HAP-1 (cell line): ENCODE measurements around the gene P3R3URF.

Source experiments
- DNase-seq, 2 experiments: peaks; one replicate each; pipeline ENCODE4 v3.0.0-alpha.2; 2016 to 2020; ENCODE audit warnings: low spot score in 2 of 2
- H3K27me3 ChIP-seq: fragments of 250-450 bp; sonication (Bioruptor Pico); 2 replicates; pipeline ENCODE4 v1.5.1; 2020; ENCODE audit warnings: low read depth, mild to moderate bottlenecking, moderate library complexity
- H3K36me3 ChIP-seq: fragments of 250-450 bp; sonication (Bioruptor Pico); replicated peaks from 2 replicates; pipeline ENCODE4 v1.5.1; 2020; ENCODE audit warnings: mild to moderate bottlenecking
- H3K4me1 ChIP-seq: fragments of 250-450 bp; sonication (Bioruptor Pico); 2 replicates; pipeline ENCODE4 v1.5.1; 2020; ENCODE audit warnings: mild to moderate bottlenecking
- H3K4me3 ChIP-seq: fragments of 250-450 bp; sonication (Bioruptor Pico); 2 replicates; pipeline ENCODE4 v1.5.1; 2020; ENCODE audit warnings: mild to moderate bottlenecking, moderate library complexity
- H3K9me3 ChIP-seq: fragments of 250-450 bp; sonication (Bioruptor Pico); 2 replicates; pipeline ENCODE4 v1.5.1; 2020; ENCODE audit warnings: mild to moderate bottlenecking, moderate library complexity
- in situ Hi-C: fragments of 300-500 bp; cut with MboI; formaldehyde crosslinking; loops from 3 replicates; pipeline ENCODE4 v1.14.3; 2020; ENCODE audit warnings: low sequenced_read_pairs, inconsistent platforms, mixed read lengths

The P3R3URF gene

DNA sequence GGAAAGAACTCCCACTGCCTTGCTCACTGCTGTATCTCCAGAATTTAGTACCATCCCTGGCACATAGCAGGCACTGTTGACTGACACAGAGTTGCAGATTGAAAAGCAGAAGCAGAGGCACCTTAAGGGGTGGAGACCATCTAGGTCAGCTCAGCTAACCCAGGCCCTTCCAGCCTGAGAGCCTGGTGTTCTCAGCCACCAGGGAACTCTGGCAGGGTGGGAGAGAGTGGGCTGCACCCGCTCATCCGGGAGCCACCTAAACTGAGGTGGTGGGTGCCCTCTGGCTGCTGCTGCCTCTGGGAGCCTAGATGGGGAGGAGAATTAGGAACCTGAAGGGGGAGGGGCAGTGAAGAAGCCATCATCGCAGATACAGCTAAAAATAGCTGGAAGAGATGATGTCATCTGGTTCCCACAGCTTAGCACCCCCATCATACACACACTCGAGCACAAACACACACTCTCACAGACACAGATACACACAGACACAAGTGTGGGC lies 2.9 kb downstream of the P3R3URF start:
- in situ Hi-C loops: no loop called here
- H3K36me3 ChIP-seq: no peaks in the 10 kb centered on the region
- DNase-seq: no peak

DNA sequence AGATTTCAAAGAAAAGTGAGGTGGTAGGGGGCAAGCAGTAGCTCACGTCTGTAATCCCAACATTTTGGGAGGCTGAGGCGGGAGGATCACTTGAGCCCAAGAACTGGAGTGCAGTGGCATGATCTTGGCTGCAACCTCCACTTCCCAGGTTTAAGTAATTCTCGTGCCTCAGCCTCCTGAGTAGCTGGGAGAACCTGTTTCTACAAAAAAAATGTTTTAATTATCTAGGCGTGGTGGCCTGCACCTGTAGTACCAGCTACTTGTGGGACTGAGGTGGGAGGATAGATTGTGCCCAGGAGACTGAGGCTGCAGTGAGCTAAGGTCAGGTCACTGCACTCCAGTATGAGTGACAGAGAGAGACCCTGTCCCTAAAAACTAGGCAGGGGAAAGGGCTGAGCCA lies 4.0 kb downstream of the P3R3URF start:
- H3K27me3 ChIP-seq: peaks cover 4% of the 10 kb centered on the region
- no peak for DNase-seq
- no peaks in the 10 kb centered on the region for H3K4me1 ChIP-seq
- H3K4me3 ChIP-seq: no peak overlapping the region
- H3K9me3 ChIP-seq: no peaks in the 10 kb centered on the region
- in situ Hi-C loops: no loop called here
- no peaks in the 10 kb centered on the region for H3K36me3 ChIP-seq

More for the DNA sequence above, 2.9 kb downstream of the P3R3URF start:
- Histone ChIP-seq H3K9me3 (no peaks in the 10 kb centered on the region), H3K4me3 (no peak overlapping the region), H3K27me3 (peaks cover 4% of the 10 kb centered on the region), H3K4me1 (no peaks in the 10 kb centered on the region)

DNA sequence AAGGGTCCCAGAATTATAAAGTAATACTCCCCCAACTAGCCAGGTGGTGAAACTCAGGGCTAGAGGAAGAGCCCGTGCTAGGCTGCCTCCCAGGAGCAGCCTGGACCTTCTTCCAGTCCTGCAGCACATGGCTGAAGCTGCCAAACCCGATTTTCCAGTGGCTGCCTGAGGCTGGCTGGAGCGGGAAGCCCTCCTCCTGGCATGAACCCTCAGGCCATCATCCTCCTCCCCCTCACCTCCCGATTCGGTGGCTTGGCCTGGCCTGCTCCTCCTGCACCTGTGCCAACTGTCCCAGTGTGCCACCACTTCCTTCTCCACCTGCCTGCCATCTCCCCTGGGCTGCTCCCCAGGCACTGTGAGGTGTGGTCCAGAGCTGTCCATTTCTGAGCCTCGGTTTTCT lies 4.4 kb downstream of the P3R3URF start:
- Histone ChIP-seq H3K4me1 (no peaks in the 10 kb centered on the region), H3K36me3 (no peaks in the 10 kb centered on the region), H3K4me3 (no peak overlapping the region), H3K9me3 (no peaks in the 10 kb centered on the region), H3K27me3 (peaks cover 4% of the 10 kb centered on the region)
- no peak for DNase-seq
- in situ Hi-C loops: no loop called here

DNA sequence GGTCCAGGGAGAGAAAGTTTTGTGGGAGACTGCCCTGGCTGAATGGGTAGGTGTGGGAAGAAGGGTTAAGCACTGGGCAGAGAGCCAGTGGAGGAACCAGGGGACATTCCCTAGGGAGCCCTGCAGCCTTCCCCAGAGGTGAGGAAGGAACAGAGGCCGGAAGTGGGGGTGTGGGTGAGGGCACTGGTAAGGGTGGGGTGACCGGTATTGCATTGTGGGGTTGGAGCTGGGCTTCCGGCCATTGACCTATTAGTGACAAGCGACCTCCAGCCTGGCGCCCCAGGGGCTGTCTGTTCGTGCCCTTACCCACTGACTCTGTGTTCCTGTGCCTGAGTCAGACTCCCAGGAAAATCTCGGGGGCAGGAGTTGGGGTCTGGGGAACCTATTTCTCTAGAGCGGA lies 4.9 kb downstream of the P3R3URF start:
- Histone ChIP-seq H3K4me3 (no peak overlapping the region), H3K9me3 (no peaks in the 10 kb centered on the region), H3K4me1 (no peaks in the 10 kb centered on the region), H3K27me3 (peaks cover 4% of the 10 kb centered on the region), H3K36me3 (no peaks in the 10 kb centered on the region)
- no peak for DNase-seq
- in situ Hi-C loops: no loop called here

DNA sequence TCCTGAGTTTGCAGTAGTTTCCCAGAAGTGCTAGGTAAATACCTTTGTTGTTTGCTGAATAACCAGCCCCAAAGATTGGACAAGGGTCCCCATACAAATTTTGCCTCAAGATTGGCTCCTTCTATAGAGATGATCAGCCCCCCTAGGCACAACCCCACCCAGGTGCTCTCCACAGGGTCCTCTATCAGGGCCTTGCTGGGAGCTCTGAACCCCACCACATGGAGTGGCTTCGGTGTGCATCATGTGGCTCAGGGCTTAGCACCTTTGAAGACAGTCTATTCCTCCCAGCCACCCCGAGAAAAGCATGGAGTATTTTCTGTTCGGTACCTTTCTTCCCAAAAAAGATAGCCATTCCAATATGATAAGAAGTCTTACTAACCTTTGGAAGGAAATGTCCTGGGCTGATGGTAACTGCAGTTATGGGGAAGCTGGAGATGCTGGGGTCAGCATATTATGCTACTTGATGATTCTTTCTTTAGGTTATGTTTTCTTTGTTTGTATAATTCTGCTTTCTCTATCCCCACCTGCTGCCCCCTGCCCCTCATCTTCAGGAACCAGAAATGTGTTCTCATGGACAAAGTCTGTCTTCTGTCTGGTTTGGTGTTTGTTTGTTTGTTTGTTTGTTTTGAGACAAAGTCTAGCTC lies 6.4 kb downstream of the P3R3URF start:
- no peak for DNase-seq
- H3K4me3 ChIP-seq: no peak overlapping the region
- H3K36me3 ChIP-seq: no peaks in the 10 kb centered on the region
- no peaks in the 10 kb centered on the region; the same call in 1 of the 2 replicates for H3K9me3 ChIP-seq
- H3K27me3 ChIP-seq: peaks cover 4% of the 10 kb centered on the region
- no peaks in the 10 kb centered on the region for H3K4me1 ChIP-seq
- in situ Hi-C loops: no loop called here

DNA sequence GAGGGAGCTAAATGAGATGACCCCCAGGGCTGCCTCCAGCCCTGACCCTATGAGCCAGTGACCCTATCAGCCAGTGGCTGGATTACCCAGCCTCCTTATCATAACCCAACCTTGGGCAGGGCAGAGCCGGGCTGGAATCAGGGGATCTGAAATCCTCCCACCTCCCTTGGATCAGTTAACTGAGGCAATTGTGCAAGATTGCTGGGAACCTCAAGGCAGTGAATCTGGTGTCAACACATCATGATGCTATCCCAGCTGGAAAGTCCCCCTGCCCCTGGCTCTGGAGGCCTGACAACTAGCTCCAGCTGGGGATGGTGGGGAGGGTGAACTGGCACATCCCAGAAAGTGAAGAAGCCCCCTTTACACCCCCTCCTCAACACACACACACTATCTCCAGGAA lies 7.8 kb downstream of the P3R3URF start:
- no peak for DNase-seq
- Histone ChIP-seq H3K4me3 (no peak overlapping the region), H3K36me3 (no peaks in the 10 kb centered on the region), H3K4me1 (no peaks in the 10 kb centered on the region), H3K27me3 (peaks cover 4% of the 10 kb centered on the region), H3K9me3 (no peaks in the 10 kb centered on the region; the same call in 1 of the 2 replicates)
- in situ Hi-C loops: no loop called here

DNA sequence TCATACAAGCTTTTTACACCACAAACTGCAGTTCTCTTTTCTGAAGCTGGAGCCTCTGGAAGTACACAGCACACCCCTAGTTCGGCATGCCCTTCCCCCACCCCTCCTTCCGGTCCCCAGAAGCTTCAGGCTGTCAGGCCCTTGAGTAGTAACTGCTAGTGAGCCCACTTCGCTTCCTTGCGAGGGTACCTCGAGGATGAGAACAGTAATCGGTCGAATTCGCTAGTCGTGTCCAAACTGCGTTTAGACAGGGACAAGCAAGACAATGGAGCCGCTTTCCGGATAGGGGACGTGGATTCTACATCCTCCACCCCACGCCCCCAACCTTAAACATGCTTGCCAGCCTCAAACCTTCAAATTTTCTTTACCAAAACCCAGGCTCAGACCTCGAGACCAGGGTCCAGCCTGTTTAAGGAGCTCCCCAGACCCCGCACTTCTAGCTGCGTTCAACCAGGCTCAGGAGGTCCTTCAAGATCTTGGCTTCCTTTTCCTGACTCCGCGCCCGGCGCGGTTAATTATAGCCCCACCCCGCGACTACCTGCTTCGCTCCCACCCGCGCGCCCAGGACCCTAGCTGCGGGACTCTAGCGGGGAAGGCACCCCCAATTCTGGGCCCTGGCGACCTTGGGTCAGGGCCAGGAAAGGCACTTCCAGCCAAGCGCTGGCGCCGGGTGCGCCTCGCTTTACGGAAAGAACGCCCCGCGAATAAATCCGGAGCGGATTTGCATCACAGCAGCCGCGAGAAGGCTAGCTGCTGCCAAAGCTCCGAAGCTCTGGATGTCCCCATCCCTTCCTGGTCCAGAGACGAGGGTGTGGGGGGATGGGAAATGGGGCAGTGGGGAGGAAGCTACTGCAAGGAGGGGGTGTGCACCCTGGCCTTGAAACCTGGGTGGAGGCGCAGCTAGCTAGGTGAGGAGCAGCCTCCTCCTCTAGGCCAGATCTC lies 9.5 kb downstream of the P3R3URF start:
- Histone ChIP-seq H3K27me3 (peaks cover 4% of the 10 kb centered on the region), H3K9me3 (no peaks in the 10 kb centered on the region; the same call in 1 of the 2 replicates), H3K4me1 (no peaks in the 10 kb centered on the region), H3K4me3 (no peak overlapping the region), H3K36me3 (no peaks in the 10 kb centered on the region)
- DNase-seq: no peak
- in situ Hi-C loops: no loop called here

DNA sequence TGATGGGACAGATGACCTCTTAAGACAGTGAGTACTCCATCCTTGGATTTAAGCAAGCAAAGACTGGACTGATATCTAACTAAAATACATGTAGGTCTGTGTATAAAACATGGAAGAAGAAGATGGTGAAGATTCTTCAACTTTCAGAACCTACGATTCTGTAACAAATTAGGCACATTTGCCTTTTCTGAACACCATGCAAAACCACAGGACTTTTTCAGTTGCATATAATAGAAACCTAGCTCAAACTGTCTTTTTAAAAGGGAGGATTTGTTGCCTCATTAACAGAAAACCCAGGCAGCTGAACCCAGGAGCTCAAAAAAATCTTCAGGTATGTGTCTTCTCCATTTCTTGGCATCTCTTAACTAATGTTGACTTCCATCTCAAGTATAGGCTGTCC lies 16.1 kb downstream of the P3R3URF start:
- Histone ChIP-seq H3K27me3 (no peaks in the 10 kb centered on the region), H3K36me3 (no peaks in the 10 kb centered on the region), H3K9me3 (no peaks in the 10 kb centered on the region), H3K4me1 (no peaks in the 10 kb centered on the region), H3K4me3 (no peak overlapping the region)
- in situ Hi-C loops: no loop called here
- no peak for DNase-seq

DNA sequence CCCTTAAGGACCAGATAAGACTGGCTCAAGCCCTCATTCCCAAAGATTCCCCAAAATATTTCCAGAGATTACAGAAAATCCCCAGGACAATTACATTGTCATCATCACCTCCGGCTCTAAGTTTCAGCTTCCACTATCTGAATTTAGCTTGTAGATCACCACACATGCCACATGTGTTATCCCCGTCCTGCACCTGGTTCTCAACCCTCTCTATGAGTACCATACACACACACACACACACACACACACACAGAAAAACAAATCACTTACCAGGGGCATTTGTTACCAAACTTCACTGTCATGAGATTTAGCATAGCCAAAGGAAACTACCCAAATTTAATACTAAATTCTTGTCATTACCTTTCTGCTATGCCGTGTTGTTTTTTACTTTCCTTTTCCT lies 16.8 kb downstream of the P3R3URF start:
- Histone ChIP-seq H3K4me3 (no peak overlapping the region), H3K4me1 (no peaks in the 10 kb centered on the region), H3K36me3 (no peaks in the 10 kb centered on the region), H3K9me3 (no peaks in the 10 kb centered on the region), H3K27me3 (no peaks in the 10 kb centered on the region)
- in situ Hi-C loops: no loop called here
- no peak for DNase-seq

DNA sequence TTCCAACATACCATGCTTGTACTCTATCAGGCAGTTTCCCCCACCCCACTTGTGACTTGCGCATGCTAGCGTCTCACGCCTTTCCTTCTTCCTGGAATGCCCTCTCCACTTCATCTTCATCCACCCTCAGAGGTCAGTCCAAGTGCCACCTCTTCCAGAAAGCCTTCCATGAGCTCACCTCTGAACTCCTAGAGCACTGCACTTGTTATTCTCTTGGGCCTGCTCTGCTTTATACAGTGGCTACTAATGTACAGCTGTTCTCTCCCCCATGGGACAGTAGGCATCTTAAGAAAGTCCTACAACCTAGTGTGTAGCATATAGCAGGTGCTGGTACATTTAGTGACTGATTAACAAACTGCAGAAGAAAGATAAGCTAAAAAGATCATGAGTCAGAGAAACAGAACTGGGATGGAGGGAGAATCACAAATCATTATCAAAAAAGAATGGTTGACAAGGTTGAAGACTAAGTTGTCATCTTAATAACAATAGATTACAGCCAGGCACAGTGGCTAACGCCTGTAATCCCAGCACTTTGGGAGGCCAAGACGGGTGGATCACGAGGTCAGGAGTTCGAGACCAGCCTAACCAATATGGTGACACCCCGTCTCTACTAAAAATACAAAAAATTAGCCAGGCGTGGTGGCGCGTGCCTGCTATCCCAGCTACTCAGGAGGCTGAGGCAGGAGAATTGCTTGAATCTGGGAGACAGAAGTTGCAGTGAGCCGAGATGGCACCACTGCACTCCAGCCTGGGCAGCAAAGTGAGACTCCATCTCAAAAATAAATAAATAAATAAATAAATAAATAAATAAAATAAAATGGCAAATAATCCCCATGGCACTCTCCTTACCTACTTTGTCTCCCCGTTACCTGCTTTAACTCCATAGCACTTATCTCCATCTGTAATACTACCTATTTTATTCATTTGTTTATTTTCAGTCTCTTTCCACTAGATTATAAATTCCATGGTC lies 17.7 kb downstream of the P3R3URF start:
- no peak for DNase-seq
- Histone ChIP-seq H3K9me3 (no peaks in the 10 kb centered on the region), H3K27me3 (no peaks in the 10 kb centered on the region), H3K4me3 (no peak overlapping the region), H3K4me1 (no peaks in the 10 kb centered on the region), H3K36me3 (no peaks in the 10 kb centered on the region)
- in situ Hi-C loops: no loop called here

DNA sequence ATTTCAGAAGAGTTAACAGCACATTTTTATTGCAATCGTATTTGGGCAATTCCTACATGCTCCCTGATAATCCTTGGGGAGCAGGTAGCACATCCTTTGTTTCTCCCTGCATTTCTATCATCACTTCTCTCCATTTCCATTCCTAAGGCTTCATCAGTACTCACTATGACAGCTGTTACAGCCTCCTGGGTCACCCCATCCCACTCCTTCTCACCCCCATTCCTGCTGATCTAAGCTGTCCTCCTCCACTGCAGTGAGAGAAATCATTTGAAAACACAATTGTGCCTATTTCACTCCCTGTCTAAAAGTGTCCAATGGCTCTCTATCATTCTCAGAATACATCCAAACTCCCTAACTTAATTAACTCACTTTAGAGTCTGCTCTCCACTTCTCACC lies 18.4 kb downstream of the P3R3URF start:
- Histone ChIP-seq H3K4me1 (no peaks in the 10 kb centered on the region), H3K4me3 (no peak overlapping the region), H3K9me3 (no peaks in the 10 kb centered on the region), H3K36me3 (no peaks in the 10 kb centered on the region), H3K27me3 (no peaks in the 10 kb centered on the region)
- in situ Hi-C loops: no loop called here
- no peak for DNase-seq

DNA sequence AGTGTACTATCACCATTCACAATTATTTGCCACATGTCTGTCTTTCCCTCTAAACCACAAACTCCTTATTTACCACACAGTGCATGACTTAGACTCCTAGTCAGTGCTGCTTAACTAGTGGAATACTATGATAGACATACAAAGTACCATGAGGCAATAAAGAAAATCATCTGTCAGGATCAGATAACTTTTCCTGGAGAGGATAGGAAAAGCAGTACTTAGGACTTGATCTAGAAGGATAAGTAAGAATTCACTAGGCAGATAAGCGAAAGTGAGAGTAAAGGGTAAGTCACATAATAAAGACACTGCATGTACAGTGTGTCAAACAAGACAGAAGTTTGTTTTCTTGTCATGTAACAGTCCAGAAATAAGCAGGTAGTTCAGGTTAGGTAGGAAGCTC lies 22.6 kb downstream of the P3R3URF start:
- DNase-seq: no peak
- no peaks in the 10 kb centered on the region for H3K4me1 ChIP-seq
- in situ Hi-C loops: no loop called here

DNA sequence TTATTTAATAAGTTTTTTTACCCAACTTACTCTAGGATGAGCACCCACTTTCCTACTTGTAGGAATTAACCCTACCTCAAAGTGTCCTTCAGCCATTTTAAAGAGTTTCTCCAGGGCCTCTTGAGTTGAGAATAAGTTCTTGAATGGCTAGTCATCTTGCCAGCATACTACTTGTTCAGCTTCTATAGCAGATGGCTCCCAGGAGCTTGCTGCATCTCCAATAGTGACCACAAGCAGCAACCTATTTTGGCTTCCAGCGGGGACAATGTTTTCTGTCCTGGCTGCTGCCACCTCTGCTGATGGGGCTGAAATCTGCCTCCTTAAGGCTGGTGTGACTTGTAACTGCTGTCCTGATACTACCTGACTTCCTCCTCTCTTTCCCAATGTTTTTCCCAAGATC lies 23.1 kb downstream of the P3R3URF start:
- H3K4me1 ChIP-seq: no peaks in the 10 kb centered on the region
- no peaks in the 10 kb centered on the region for H3K27me3 ChIP-seq
- in situ Hi-C loops: no loop called here
- no peaks in the 10 kb centered on the region for H3K9me3 ChIP-seq
- no peak for DNase-seq
- no peaks in the 10 kb centered on the region for H3K36me3 ChIP-seq
- H3K4me3 ChIP-seq: no peak overlapping the region

More for the DNA sequence above, 22.6 kb downstream of the P3R3URF start:
- Histone ChIP-seq H3K36me3 (no peaks in the 10 kb centered on the region), H3K9me3 (no peaks in the 10 kb centered on the region), H3K4me3 (no peak overlapping the region), H3K27me3 (no peaks in the 10 kb centered on the region)
